ENCODE results near the gene ZNF783. TPM values are rescaled to one million over a fixed set of nuclear protein-coding genes. Genes with fewer than 3 reads are reported as not detected.

The ZNF783 gene
- total and polyA plus RNA-seq, 2 of the 8 experiments (the other 6 are each of a cell fraction or from before 2014, with no cell fraction given) = 7.3 to 8.2 TPM

- TF ChIP-seq POLR2A (IDR thresholded peaks at IDR 0.05; ENCODE audit: control extremely low read depth in 1 of 2, low read depth in 2 of 2, low read length in 2 of 2) = no peak
- no peak for TF ChIP-seq EZH2 (IDR thresholded peaks at IDR 0.05; ENCODE audit: low read depth, low read length, severe bottlenecking)
These were observed 9.6 kb upstream of the ZNF783 start (continued) for GRCh38 chr7:149252378-149252777.

All from H1 (cell line).